K562 (cell line): ENCODE results near the gene MED15. TPM values are rescaled to one million over a fixed set of nuclear protein-coding genes. Genes with fewer than 3 reads are reported as not detected.

Source experiments
- ARNT ChIP-seq, 2 experiments: fragments of 450-650 bp; IDR thresholded peaks; 2 replicates each; pipeline ENCODE4 v1.6.1; 2016; ENCODE audit warnings: mild to moderate bottlenecking in 1 of 2
- C11orf30 ChIP-seq: fragments of 450-650 bp; IDR thresholded peaks from 2 replicates; pipeline ENCODE4 v1.6.1; 2016; ENCODE audit warnings: low read depth, mild to moderate bottlenecking
- CBX1 ChIP-seq: sonication (generic); IDR thresholded peaks from 2 replicates; pipeline ENCODE4 v1.6.1; 2016; ENCODE audit warnings: antibody characterized with exemption, low read depth, mild to moderate bottlenecking
- CCNT2 ChIP-seq: IDR thresholded peaks from 2 replicates; pipeline ENCODE4 v1.6.1; 2011; ENCODE audit warnings: borderline replicate concordance, low read depth, mild to moderate bottlenecking, moderate library complexity, mixed read lengths, low read length; ENCODE audit not compliant: insufficient read length; ENCODE audit errors: extremely low read depth
- CUX1 ChIP-seq: fragments of 200-800 bp; sonication (Bioruptor generic); IDR thresholded peaks from 2 replicates; pipeline ENCODE4 v1.6.1; 2016; ENCODE audit warnings: missing genetic modification characterization, missing compliant biosample characterization
- DACH1 ChIP-seq: fragments of 450-650 bp; IDR thresholded peaks from 2 replicates; pipeline ENCODE4 v1.6.1; 2018; ENCODE audit not compliant: partially characterized antibody
- DPF2 ChIP-seq: fragments of 450-650 bp; IDR thresholded peaks from 2 replicates; pipeline ENCODE4 v1.6.1; 2016
- E2F5 ChIP-seq: sonication (generic); formaldehyde crosslinking; IDR thresholded peaks from 2 replicates; pipeline ENCODE4 v1.8.0; 2022; ENCODE audit warnings: mild to moderate bottlenecking, missing genetic modification reagents
- HEY1 ChIP-seq: fragments of 250-450 bp; sonication (Bioruptor Pico); IDR thresholded peaks from 2 replicates; pipeline ENCODE4 v1.5.0; 2020; ENCODE audit warnings: mild to moderate bottlenecking, moderate library complexity, borderline replicate concordance
- HMG20B ChIP-seq: fragments of 250-450 bp; sonication (Bioruptor Pico); IDR thresholded peaks from 2 replicates; pipeline ENCODE4 v1.5.0; 2021; ENCODE audit warnings: mild to moderate bottlenecking
- KAT7 ChIP-seq: sonication (generic); formaldehyde crosslinking; IDR thresholded peaks from 2 replicates; pipeline ENCODE4 v1.8.0; 2022; ENCODE audit warnings: missing genetic modification reagents, mild to moderate bottlenecking, borderline replicate concordance
- KLF13 ChIP-seq: fragments of 450-650 bp; IDR thresholded peaks from 2 replicates; pipeline ENCODE4 v1.6.1; 2016; ENCODE audit warnings: missing genetic modification characterization, low read depth, mild to moderate bottlenecking, missing compliant biosample characterization, moderate library complexity, borderline replicate concordance
- TAF15 ChIP-seq: fragments of 200-400 bp; formaldehyde crosslinking; IDR thresholded peaks from 2 replicates; pipeline ENCODE4 v1.6.1; 2017; ENCODE audit warnings: mild to moderate bottlenecking, low read depth, low read length, moderate library complexity
- THAP7 ChIP-seq: fragments of 250-450 bp; sonication (Bioruptor Pico); IDR thresholded peaks from 2 replicates; pipeline ENCODE4 v1.5.0; 2021
- ZNF280A ChIP-seq: fragments of 450-650 bp; IDR thresholded peaks from 2 replicates; pipeline ENCODE4 v1.6.1; 2018; ENCODE audit warnings: mild to moderate bottlenecking, low read depth; ENCODE audit not compliant: partially characterized antibody
- ZNF639 ChIP-seq, 2 experiments: fragments of 200-800 bp in 1 of 2; sonication (Bioruptor generic) in 1 of 2; sonication (generic) in 1 of 2; formaldehyde crosslinking in 1 of 2; IDR thresholded peaks in 1 of 2; conservative IDR thresholded peaks in 1 of 2; 2 replicates each; pipeline versions ENCODE4 v1.5.0 to v1.6.1; 2016 to 2020; ENCODE audit warnings: missing compliant biosample characterization in 1 of 2, missing genetic modification characterization in 1 of 2, missing genetic modification reagents in 1 of 2
- polyA plus RNA-seq, 8 experiments: library from polyadenylated mRNA; depleted of rRNA in 4 of 8; stranded (reverse) in 5 of 8; unstranded in 3 of 8; fragments of >200 nt; fragmentation: Nextera tagmentation in 2 of 8; fragmentation: Illumina TruSeq in 1 of 8; extraction: Ambion mirVana in 2 of 8; extraction: Trizol in 1 of 8; gene quantifications; 2 replicates each; pipeline versions ENCODE4 v1.2.1 to v1.2.3, GENCODE V29; 2011 to 2014; ENCODE audit warnings: inconsistent platforms in 1 of 8, missing spikeins in 1 of 8
- total RNA-seq, 7 experiments: library from RNA; depleted of rRNA in 6 of 7; stranded (reverse); fragments of >200 nt in 6 of 7; fragmentation: Illumina TruSeq in 2 of 7; extraction: Trizol in 2 of 7; gene quantifications; 2 replicates each; pipeline versions ENCODE4 v1.2.1 to v1.2.3, GENCODE V29; 2011 to 2021; ENCODE audit warnings: low replicate concordance in 1 of 7

Gene MED15
- total and polyA plus RNA-seq, 9 of the 15 experiments (the other 6 are each of a cell fraction or from before 2014, with no cell fraction given) = 4.0 to 271 (median 60.1) TPM

- TF ChIP-seq KAT7 (CRISPR knock-in tag) = no peak
- TF ChIP-seq HEY1 (CRISPR knock-in tag) = 0 out of 2 replicates have a peak, but pooled peaks have one; percentile 7
- TF ChIP-seq THAP7 (CRISPR knock-in tag) = no peak
- no peak for TF ChIP-seq C11orf30
- TF ChIP-seq ZNF639 (CRISPR knock-in tag; conservative IDR thresholded peaks at IDR 0.05 in 1 of 2, IDR thresholded peaks at IDR 0.05 in 1 of 2) = no peak
- no peak for TF ChIP-seq DPF2
- no peak for TF ChIP-seq HMG20B (CRISPR knock-in tag)
- TF ChIP-seq DACH1 = no peak
- no peak for TF ChIP-seq ARNT (IDR thresholded peaks at IDR 0.05)
- TF ChIP-seq E2F5 (CRISPR knock-in tag) = no peak
- TF ChIP-seq ZNF280A = no peak
- no peak for TF ChIP-seq KLF13 (tag)
- no peak for TF ChIP-seq TAF15
- TF ChIP-seq CCNT2 = no peak
- no peak for TF ChIP-seq CBX1
- TF ChIP-seq CUX1 = no peak
These were observed 19.4 kb downstream of the MED15 start (continued) for GRCh38 chr22:20526628-20527355.
